MM.1S (cell line): ENCODE results near the gene TTLL10.

Experiments used
- DNase-seq: peaks from one replicate; pipeline ENCODE4 v3.0.0-alpha.2; 2015
- H2AFZ ChIP-seq: fragments of 300-600 bp; sonication (generic); 2 replicates; pipeline ENCODE4 v1.6.0; 2016; ENCODE audit warnings: antibody characterized with exemption, low read length
- H3F3A ChIP-seq: fragments of 300-600 bp; sonication (generic); 2 replicates; pipeline ENCODE4 v1.6.1; 2016; ENCODE audit warnings: mild to moderate bottlenecking, antibody characterized with exemption, low read length, moderate library complexity, mixed read lengths; ENCODE audit not compliant: insufficient read depth
- H3K27ac ChIP-seq: fragments of 300-600 bp; sonication (generic); 2 replicates; pipeline ENCODE4 v1.5.1; 2016; ENCODE audit warnings: mild to moderate bottlenecking, low read length
- H3K27me3 ChIP-seq: fragments of 300-600 bp; sonication (generic); replicated peaks from 2 replicates; pipeline ENCODE4 v1.6.0; 2016; ENCODE audit warnings: low read length; ENCODE audit not compliant: insufficient read depth
- H3K36me3 ChIP-seq: fragments of 300-600 bp; sonication (generic); replicated peaks from 2 replicates; pipeline ENCODE4 v1.6.1; 2016; ENCODE audit warnings: mild to moderate bottlenecking, low read length, mixed read lengths; ENCODE audit not compliant: insufficient read depth
- H3K4me1 ChIP-seq: fragments of 300-600 bp; sonication (generic); 2 replicates; pipeline ENCODE4 v1.6.1; 2016; ENCODE audit warnings: low read length, mixed read lengths
- H3K4me2 ChIP-seq: fragments of 300-600 bp; sonication (generic); 2 replicates; pipeline ENCODE4 v1.6.0; 2016; ENCODE audit warnings: low read depth, low read length
- H3K4me3 ChIP-seq: fragments of 300-600 bp; sonication (generic); 2 replicates; pipeline ENCODE4 v1.5.1; 2016; ENCODE audit warnings: low read length, mixed read lengths
- H3K79me2 ChIP-seq: fragments of 300-600 bp; sonication (generic); 2 replicates; pipeline ENCODE4 v1.6.1; 2016; ENCODE audit warnings: mixed run types, low read length, mixed read lengths
- H3K9ac ChIP-seq: fragments of 300-600 bp; sonication (generic); 2 replicates; pipeline ENCODE4 v1.6.1; 2016; ENCODE audit warnings: low read length, mixed read lengths
- H3K9me2 ChIP-seq: fragments of 300-600 bp; sonication (generic); replicated peaks from 2 replicates; pipeline ENCODE4 v1.6.1; 2016; ENCODE audit warnings: mild to moderate bottlenecking, low read length, mixed read lengths; ENCODE audit not compliant: insufficient read depth
- H3K9me3 ChIP-seq: fragments of 300-600 bp; sonication (generic); replicated peaks from 2 replicates; pipeline ENCODE4 v1.6.1; 2016; ENCODE audit warnings: mild to moderate bottlenecking, low read length, mixed read lengths; ENCODE audit not compliant: insufficient read depth
- H4K20me1 ChIP-seq: fragments of 300-600 bp; sonication (generic); 2 replicates; pipeline ENCODE4 v1.6.1; 2016; ENCODE audit warnings: mild to moderate bottlenecking, low read length, moderate library complexity, mixed read lengths; ENCODE audit not compliant: insufficient read depth
- EZH2 ChIP-seq: fragments of 300-600 bp; sonication (generic); optimal IDR thresholded peaks from 2 replicates; pipeline ENCODE3; 2017; ENCODE audit warnings: low read depth, mild to moderate bottlenecking, antibody characterized with exemption, low read length, mixed read lengths
- EZH2phosphoT487 ChIP-seq: fragments of 300-600 bp; sonication (generic); IDR thresholded peaks from 2 replicates; pipeline ENCODE4 v1.6.1; 2018; ENCODE audit warnings: antibody characterized with exemption, low read length
- TF ChIP-seq, protein P1 (sequence below): fragments of 300-600 bp; sonication (generic); IDR thresholded peaks from 2 replicates; pipeline ENCODE4 v1.5.1; 2016; ENCODE audit warnings: antibody characterized with exemption, low read length, mixed read lengths

The TTLL10 gene

GRCh38 chr1:1185101-1185765, 11.6 kb downstream of the TTLL10 start:
- Histone ChIP-seq H3K9ac (no peak overlapping the region), H3K36me3 (no peaks in the 10 kb centered on the region), H3K27ac (no peak overlapping the region), H3K4me3 (no peak overlapping the region), H3F3A (no peaks in the 10 kb centered on the region), H3K9me2 (no peaks in the 10 kb centered on the region), H3K4me2 (no peak overlapping the region), H2AFZ (no peak overlapping the region), H3K9me3 (no peaks in the 10 kb centered on the region), H4K20me1 (no peaks in the 10 kb centered on the region), H3K79me2 (no peaks in the 10 kb centered on the region), H3K4me1 (no peaks in the 10 kb centered on the region), H3K27me3 (peaks cover 90% of the 10 kb centered on the region)
- DNase-seq = no peak
- TF ChIP-seq EZH2phosphoT487 (no peak), EZH2 (no peak)
- TF ChIP-seq, protein P1, sequence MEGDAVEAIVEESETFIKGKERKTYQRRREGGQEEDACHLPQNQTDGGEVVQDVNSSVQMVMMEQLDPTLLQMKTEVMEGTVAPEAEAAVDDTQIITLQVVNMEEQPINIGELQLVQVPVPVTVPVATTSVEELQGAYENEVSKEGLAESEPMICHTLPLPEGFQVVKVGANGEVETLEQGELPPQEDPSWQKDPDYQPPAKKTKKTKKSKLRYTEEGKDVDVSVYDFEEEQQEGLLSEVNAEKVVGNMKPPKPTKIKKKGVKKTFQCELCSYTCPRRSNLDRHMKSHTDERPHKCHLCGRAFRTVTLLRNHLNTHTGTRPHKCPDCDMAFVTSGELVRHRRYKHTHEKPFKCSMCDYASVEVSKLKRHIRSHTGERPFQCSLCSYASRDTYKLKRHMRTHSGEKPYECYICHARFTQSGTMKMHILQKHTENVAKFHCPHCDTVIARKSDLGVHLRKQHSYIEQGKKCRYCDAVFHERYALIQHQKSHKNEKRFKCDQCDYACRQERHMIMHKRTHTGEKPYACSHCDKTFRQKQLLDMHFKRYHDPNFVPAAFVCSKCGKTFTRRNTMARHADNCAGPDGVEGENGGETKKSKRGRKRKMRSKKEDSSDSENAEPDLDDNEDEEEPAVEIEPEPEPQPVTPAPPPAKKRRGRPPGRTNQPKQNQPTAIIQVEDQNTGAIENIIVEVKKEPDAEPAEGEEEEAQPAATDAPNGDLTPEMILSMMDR = no peak

- H3F3A ChIP-seq = no peaks in the 10 kb centered on the region
- no peak overlapping the region for H3K9ac ChIP-seq
- H3K9me2 ChIP-seq = no peaks in the 10 kb centered on the region
- H3K4me3 ChIP-seq = no peak overlapping the region
- TF ChIP-seq EZH2 = no peak
- TF ChIP-seq, protein P1 = no peak
- no peak for TF ChIP-seq EZH2phosphoT487
- H3K4me2 ChIP-seq = no peak overlapping the region
- H3K36me3 ChIP-seq = no peaks in the 10 kb centered on the region
- no peak overlapping the region for H2AFZ ChIP-seq
- H3K27ac ChIP-seq = no peak overlapping the region
- H3K9me3 ChIP-seq = no peaks in the 10 kb centered on the region
- H4K20me1 ChIP-seq = no peaks in the 10 kb centered on the region
- no peaks in the 10 kb centered on the region for H3K4me1 ChIP-seq
- no peak for DNase-seq
- H3K79me2 ChIP-seq = no peaks in the 10 kb centered on the region
- peaks cover 93% of the 10 kb centered on the region for H3K27me3 ChIP-seq
Observed at GRCh38 chr1:1187938-1188337, 14.3 kb downstream of the TTLL10 start.

- H3K79me2 ChIP-seq = no peaks in the 10 kb centered on the region
- H3K27me3 ChIP-seq = peaks cover 91% of the 10 kb centered on the region
- no peak overlapping the region for H3K4me3 ChIP-seq
- no peak for DNase-seq
- no peaks in the 10 kb centered on the region for H4K20me1 ChIP-seq
- no peak overlapping the region for H3K9ac ChIP-seq
- no peak overlapping the region for H2AFZ ChIP-seq
- H3K4me1 ChIP-seq = no peaks in the 10 kb centered on the region
- H3K4me2 ChIP-seq = no peak overlapping the region
- H3K9me2 ChIP-seq = no peaks in the 10 kb centered on the region
- H3F3A ChIP-seq = no peaks in the 10 kb centered on the region
- no peak overlapping the region for H3K27ac ChIP-seq
- H3K9me3 ChIP-seq = no peaks in the 10 kb centered on the region
- no peak for TF ChIP-seq EZH2
- TF ChIP-seq, protein P1 = no peak
- TF ChIP-seq EZH2phosphoT487 = no peak
- H3K36me3 ChIP-seq = no peaks in the 10 kb centered on the region
Observed at GRCh38 chr1:1189111-1189510, 15.4 kb downstream of the TTLL10 start.
